ENCODE data around the gene TM6SF1. TPM values are rescaled to one million over a fixed set of nuclear protein-coding genes. Genes with fewer than 3 reads are reported as not detected.
A peak's percentile ranks its signal among the peaks of the same experiment; 100 is the strongest.
"Not testable (repeated sequence)": the region's sequence is repeated elsewhere in the genome, so short reads cannot be mapped to it uniquely, and the experiment has no call there.

The TM6SF1 gene
- total RNA-seq, 1 experiment from 2014 or later = 0.08 TPM

- no peak for DNase-seq (ENCODE audit: low read depth, low spot score)
- in situ Hi-C loops (cut with HindIII; ENCODE audit: low pct_unique_long_range_greater_than_20kb, low sequenced_read_pairs) = no loop called here
These were observed 24.6 kb upstream of the TM6SF1 start for GRCh38 chr15:83082730-83083386.

GRCh38 chr15:83085461-83085860 lies 22.0 kb upstream of the TM6SF1 start:
- DNase-seq (ENCODE audit: low read depth, low spot score); in situ Hi-C loops (cut with HindIII; ENCODE audit: low pct_unique_long_range_greater_than_20kb, low sequenced_read_pairs): not testable (repeated sequence)

GRCh38 chr15:83085864-83086552 lies 21.4 kb upstream of the TM6SF1 start:
- DNase-seq (ENCODE audit: low read depth, low spot score); in situ Hi-C loops (cut with HindIII; ENCODE audit: low pct_unique_long_range_greater_than_20kb, low sequenced_read_pairs): not testable (repeated sequence)

GRCh38 chr15:83087576-83087975 lies 19.9 kb upstream of the TM6SF1 start:
- DNase-seq (ENCODE audit: low read depth, low spot score) = no peak
- in situ Hi-C loops (cut with HindIII; ENCODE audit: low pct_unique_long_range_greater_than_20kb, low sequenced_read_pairs) = no loop called here

GRCh38 chr15:83088876-83089275 lies 18.6 kb upstream of the TM6SF1 start:
- no peak for DNase-seq (ENCODE audit: low read depth, low spot score)

GRCh38 chr15:83090465-83090864 lies 17.0 kb upstream of the TM6SF1 start:
- no peak for DNase-seq (ENCODE audit: low read depth, low spot score)
- in situ Hi-C loops (cut with HindIII; ENCODE audit: low pct_unique_long_range_greater_than_20kb, low sequenced_read_pairs) = no loop called here

More at GRCh38 chr15:83088876-83089275, 18.6 kb upstream of the TM6SF1 start:
- in situ Hi-C loops (cut with HindIII; ENCODE audit: low pct_unique_long_range_greater_than_20kb, low sequenced_read_pairs) = no loop called here

GRCh38 chr15:83091965-83092308 lies 15.5 kb upstream of the TM6SF1 start:
- DNase-seq (ENCODE audit: low read depth, low spot score); in situ Hi-C loops (cut with HindIII; ENCODE audit: low pct_unique_long_range_greater_than_20kb, low sequenced_read_pairs): not testable (repeated sequence)

- in situ Hi-C loops (cut with HindIII; ENCODE audit: low pct_unique_long_range_greater_than_20kb, low sequenced_read_pairs) = no loop called here
- peak; percentile 6 for DNase-seq (ENCODE audit: low read depth, low spot score)
These were observed 15.0 kb upstream of the TM6SF1 start for GRCh38 chr15:83092309-83092976.

GRCh38 chr15:83094583-83094982 lies 12.9 kb upstream of the TM6SF1 start:
- DNase-seq (ENCODE audit: low read depth, low spot score) = no peak
- in situ Hi-C loops (cut with HindIII; ENCODE audit: low pct_unique_long_range_greater_than_20kb, low sequenced_read_pairs) = no loop called here

GRCh38 chr15:83098079-83098478 lies 9.4 kb upstream of the TM6SF1 start:
- in situ Hi-C loops (cut with HindIII; ENCODE audit: low pct_unique_long_range_greater_than_20kb, low sequenced_read_pairs) = no loop called here
- no peak for DNase-seq (ENCODE audit: low read depth, low spot score)

GRCh38 chr15:83099290-83099689 lies 8.2 kb upstream of the TM6SF1 start:
- no peak for DNase-seq (ENCODE audit: low read depth, low spot score)
- in situ Hi-C loops (cut with HindIII; ENCODE audit: low pct_unique_long_range_greater_than_20kb, low sequenced_read_pairs) = no loop called here

- no peak for DNase-seq (ENCODE audit: low read depth, low spot score)
- in situ Hi-C loops (cut with HindIII; ENCODE audit: low pct_unique_long_range_greater_than_20kb, low sequenced_read_pairs) = no loop called here
These were observed 7.3 kb upstream of the TM6SF1 start for GRCh38 chr15:83100097-83100646.

GRCh38 chr15:83102346-83102745 lies 5.1 kb upstream of the TM6SF1 start:
- DNase-seq (ENCODE audit: low read depth, low spot score) = no peak
- in situ Hi-C loops (cut with HindIII; ENCODE audit: low pct_unique_long_range_greater_than_20kb, low sequenced_read_pairs) = no loop called here

GRCh38 chr15:83104141-83104540 lies 3.3 kb upstream of the TM6SF1 start:
- in situ Hi-C loops (cut with HindIII; ENCODE audit: low pct_unique_long_range_greater_than_20kb, low sequenced_read_pairs) = no loop called here
- no peak for DNase-seq (ENCODE audit: low read depth, low spot score)

GRCh38 chr15:83105440-83105839 lies 2.0 kb upstream of the TM6SF1 start:
- DNase-seq (ENCODE audit: low read depth, low spot score) = no peak
- in situ Hi-C loops (cut with HindIII; ENCODE audit: low pct_unique_long_range_greater_than_20kb, low sequenced_read_pairs) = no loop called here

- DNase-seq (ENCODE audit: low read depth, low spot score) = no peak
- in situ Hi-C loops (cut with HindIII; ENCODE audit: low pct_unique_long_range_greater_than_20kb, low sequenced_read_pairs) = no loop called here
These were observed 366 bp downstream of the TM6SF1 start for GRCh38 chr15:83107841-83108181.

- in situ Hi-C loops (cut with HindIII; ENCODE audit: low pct_unique_long_range_greater_than_20kb, low sequenced_read_pairs) = no loop called here
- no peak for DNase-seq (ENCODE audit: low read depth, low spot score)
These were observed 1.1 kb downstream of the TM6SF1 start for GRCh38 chr15:83108266-83109219.

GRCh38 chr15:83109532-83109931 lies 2.1 kb downstream of the TM6SF1 start:
- in situ Hi-C loops (cut with HindIII; ENCODE audit: low pct_unique_long_range_greater_than_20kb, low sequenced_read_pairs) = no loop called here
- DNase-seq (ENCODE audit: low read depth, low spot score) = no peak

Measured in SK-MEL-5 (cell line).